Neural progenitor cell (in vitro differentiated cells): ENCODE results near the gene DOCK4.

Experiments
- EZH2 ChIP-seq: fragments of 200-600 bp; sonication (generic); IDR thresholded peaks from 2 replicates; pipeline ENCODE4 v1.6.1; 2017; ENCODE audit warnings: antibody characterized with exemption, mild to moderate bottlenecking, moderate library complexity
- EZH2phosphoT487 ChIP-seq: fragments of 200-600 bp; sonication (generic); IDR thresholded peaks from 2 replicates; pipeline ENCODE4 v1.6.1; 2017; ENCODE audit warnings: antibody characterized with exemption
- TF ChIP-seq, protein P1 (sequence below): fragments of 200-600 bp; sonication (generic); IDR thresholded peaks from 2 replicates; pipeline ENCODE4 v1.5.1; 2017; ENCODE audit warnings: antibody characterized with exemption, mild to moderate bottlenecking

DNA sequence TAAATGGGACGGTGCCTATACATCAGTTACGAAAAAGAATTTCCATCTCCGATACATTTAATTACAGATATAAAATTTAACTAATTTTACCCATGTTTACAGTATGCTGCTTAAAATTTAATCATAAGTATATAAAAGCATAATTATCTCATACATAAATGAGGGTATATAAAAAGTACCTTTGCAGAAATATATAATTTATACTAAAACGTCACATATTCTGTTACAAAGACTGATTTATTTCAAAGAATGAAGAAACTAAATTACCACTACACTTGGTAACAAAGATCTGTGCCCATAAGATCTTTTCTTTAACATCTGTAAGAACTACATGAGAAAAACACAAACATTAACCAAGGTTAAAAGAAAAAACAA, 2.8 kb downstream of the DOCK4 start:
- TF ChIP-seq, protein P1, sequence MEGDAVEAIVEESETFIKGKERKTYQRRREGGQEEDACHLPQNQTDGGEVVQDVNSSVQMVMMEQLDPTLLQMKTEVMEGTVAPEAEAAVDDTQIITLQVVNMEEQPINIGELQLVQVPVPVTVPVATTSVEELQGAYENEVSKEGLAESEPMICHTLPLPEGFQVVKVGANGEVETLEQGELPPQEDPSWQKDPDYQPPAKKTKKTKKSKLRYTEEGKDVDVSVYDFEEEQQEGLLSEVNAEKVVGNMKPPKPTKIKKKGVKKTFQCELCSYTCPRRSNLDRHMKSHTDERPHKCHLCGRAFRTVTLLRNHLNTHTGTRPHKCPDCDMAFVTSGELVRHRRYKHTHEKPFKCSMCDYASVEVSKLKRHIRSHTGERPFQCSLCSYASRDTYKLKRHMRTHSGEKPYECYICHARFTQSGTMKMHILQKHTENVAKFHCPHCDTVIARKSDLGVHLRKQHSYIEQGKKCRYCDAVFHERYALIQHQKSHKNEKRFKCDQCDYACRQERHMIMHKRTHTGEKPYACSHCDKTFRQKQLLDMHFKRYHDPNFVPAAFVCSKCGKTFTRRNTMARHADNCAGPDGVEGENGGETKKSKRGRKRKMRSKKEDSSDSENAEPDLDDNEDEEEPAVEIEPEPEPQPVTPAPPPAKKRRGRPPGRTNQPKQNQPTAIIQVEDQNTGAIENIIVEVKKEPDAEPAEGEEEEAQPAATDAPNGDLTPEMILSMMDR = no peak
- no peak for TF ChIP-seq EZH2
- TF ChIP-seq EZH2phosphoT487 = no peak
